H7 (cell line): Measurements from ENCODE around the gene QSOX2. TPM values are rescaled to one million over a fixed set of nuclear protein-coding genes. Genes with fewer than 3 reads are reported as not detected.
"Not testable (repeated sequence)": the region's sequence is repeated elsewhere in the genome, so short reads cannot be mapped to it uniquely, and the experiment has no call there.

ENCODE experiments used
- DNase-seq: peaks from one replicate; pipeline ENCODE4 v3.0.0; 2012
- H3K27me3 ChIP-seq: 2 replicates; pipeline ENCODE4 v1.6.0; 2011; ENCODE audit warnings: mild to moderate bottlenecking, low read length; ENCODE audit not compliant: control insufficient read depth, insufficient read depth
- H3K36me3 ChIP-seq: replicated peaks from 2 replicates; pipeline ENCODE4 v1.5.1; 2011; ENCODE audit warnings: low read length; ENCODE audit not compliant: control insufficient read depth, insufficient read depth
- H3K4me3 ChIP-seq: 2 replicates; pipeline ENCODE4 v1.5.1; 2011; ENCODE audit warnings: low read depth, mild to moderate bottlenecking, control low read depth, low read length, moderate library complexity; ENCODE audit not compliant: insufficient read depth
- total RNA-seq: library from RNA; depleted of rRNA; stranded (reverse); fragments of >200 nt; shearing (Covaris generic); gene quantifications from 2 replicates; pipeline ENCODE4 v1.2.3, GENCODE V29; 2014

Gene QSOX2
- total RNA-seq, 1 experiment from 2014 or later, result 22.6 TPM

DNA sequence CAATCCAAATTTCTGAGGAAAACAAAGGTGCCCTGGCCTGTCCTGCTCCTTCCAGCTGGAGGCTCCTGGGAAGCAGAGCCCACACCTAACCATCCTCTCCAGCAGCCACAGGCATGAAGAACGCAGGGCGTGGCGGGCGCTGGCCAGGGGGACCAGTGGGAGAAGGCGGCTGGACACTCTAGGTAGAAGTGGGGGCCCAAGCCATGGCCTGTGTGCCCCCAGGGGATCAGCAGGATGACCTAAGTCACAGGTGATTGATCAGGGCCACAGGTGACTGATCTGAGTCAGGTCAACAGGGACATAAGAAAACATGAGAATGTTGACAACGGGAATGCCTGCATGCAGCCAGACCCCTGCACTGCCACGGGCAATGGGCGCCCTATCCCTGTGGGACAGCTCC is 3.4 kb downstream of the QSOX2 start:
- Histone ChIP-seq H3K4me3 (no peak overlapping the region), H3K27me3 (peaks cover 3% of the 10 kb centered on the region), H3K36me3 (no peaks in the 10 kb centered on the region)
- no peak for DNase-seq

GRCh38 chr9:136241542-136241941 is 4.1 kb downstream of the QSOX2 start:
- no peaks in the 10 kb centered on the region for H3K36me3 ChIP-seq
- no peak overlapping the region for H3K4me3 ChIP-seq
- H3K27me3 ChIP-seq, result peaks cover under 1% of the 10 kb centered on the region
- no peak for DNase-seq

DNA sequence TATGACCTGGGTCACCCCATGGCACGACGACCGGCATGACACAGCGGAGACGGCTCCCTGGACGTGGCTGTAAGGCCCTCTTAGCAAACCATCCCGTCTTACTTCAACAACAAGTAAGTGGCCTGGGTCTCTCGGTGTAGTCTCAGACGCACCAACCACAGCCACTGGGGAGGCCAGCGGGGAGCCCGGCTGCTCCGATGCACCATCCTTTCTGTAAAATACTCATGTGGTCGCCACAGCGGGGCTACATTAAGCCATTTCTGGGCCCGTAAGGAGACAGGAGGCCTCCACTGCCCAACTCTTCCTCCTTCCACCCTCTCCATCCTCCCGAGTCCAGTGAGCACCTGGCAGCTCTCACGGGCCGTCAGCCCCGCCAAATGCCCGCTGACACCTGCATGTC is 4.7 kb downstream of the QSOX2 start:
- Histone ChIP-seq H3K36me3 (no peaks in the 10 kb centered on the region; the same call in 1 of the 2 replicates), H3K4me3 (no peak overlapping the region), H3K27me3 (no peaks in the 10 kb centered on the region)
- no peak for DNase-seq

DNA sequence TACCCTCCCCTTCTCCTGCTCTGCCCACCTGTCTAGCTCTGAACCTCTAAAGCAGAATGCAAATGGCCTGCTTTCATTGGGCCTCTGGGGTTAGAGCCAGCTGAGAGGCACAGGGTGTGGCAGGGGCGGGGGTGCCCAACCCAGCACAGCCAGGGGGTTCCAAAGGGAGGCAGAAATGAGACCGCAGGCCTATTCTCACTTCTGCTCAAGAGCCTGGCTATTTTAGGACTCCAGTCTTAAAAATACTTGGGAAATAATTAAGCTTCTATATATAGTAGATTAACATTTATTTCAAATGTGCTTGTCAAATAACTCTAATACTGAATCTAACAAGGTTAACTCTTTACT is 5.7 kb downstream of the QSOX2 start:
- DNase-seq, result no peak
- H3K4me3 ChIP-seq, result no peak overlapping the region
- no peaks in the 10 kb centered on the region for H3K27me3 ChIP-seq
- H3K36me3 ChIP-seq, result no peaks in the 10 kb centered on the region; the same call in 1 of the 2 replicates

DNA sequence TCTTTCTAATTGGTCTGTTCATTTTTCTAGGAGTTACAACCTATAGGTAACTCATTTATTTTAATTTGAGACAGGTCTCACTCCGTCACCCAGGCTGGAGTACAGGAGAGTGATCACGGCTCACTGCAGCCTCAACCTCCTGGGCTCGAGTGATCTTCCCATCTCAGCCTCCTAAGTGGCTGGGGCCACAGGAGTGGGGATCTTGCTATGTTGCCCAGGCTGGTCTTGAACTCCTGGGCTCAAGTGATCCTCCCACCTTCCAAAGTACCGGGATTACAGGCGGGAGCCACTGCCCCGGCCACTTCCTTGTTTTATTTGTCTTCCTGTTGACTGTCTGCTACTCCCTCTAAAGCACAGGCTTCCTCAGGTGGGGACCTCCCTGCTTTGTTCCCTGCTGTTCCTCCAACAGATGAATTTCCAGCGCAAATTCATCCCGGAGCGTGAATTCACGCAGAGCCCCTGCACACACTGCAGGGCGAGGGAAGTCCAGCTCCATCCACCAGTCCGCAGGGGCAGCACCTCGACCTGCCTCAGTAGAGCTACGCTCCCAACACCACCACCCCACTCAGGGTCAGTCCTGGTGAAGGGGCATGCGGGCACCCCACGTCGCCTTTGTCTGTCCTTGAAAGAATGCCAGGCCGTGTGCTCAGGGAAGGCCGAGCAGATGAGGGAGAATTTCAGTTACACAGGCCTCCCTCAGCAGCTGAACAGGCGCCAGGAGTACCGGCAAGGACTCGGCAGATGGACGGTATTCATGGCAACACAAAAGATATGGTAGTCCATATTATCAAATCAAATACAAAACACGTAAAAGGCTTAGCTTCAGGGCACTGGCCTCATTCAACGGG is 6.3 kb downstream of the QSOX2 start:
- Histone ChIP-seq H3K27me3 (no peaks in the 10 kb centered on the region), H3K36me3 (no peaks in the 10 kb centered on the region; the same call in 1 of the 2 replicates), H3K4me3 (no peak overlapping the region)
- DNase-seq, result no peak

- Histone ChIP-seq H3K4me3 (no peak overlapping the region), H3K27me3 (no peaks in the 10 kb centered on the region), H3K36me3 (no peaks in the 10 kb centered on the region; the same call in 1 of the 2 replicates)
- DNase-seq, result no peak
Measured at GRCh38 chr9:136238342-136238732, 7.3 kb downstream of the QSOX2 start.

GRCh38 chr9:136237486-136238341 is 7.9 kb downstream of the QSOX2 start:
- no peak for DNase-seq
- Histone ChIP-seq H3K27me3 (no peaks in the 10 kb centered on the region), H3K4me3 (no peak overlapping the region), H3K36me3 (no peaks in the 10 kb centered on the region; the same call in 1 of the 2 replicates)

DNA sequence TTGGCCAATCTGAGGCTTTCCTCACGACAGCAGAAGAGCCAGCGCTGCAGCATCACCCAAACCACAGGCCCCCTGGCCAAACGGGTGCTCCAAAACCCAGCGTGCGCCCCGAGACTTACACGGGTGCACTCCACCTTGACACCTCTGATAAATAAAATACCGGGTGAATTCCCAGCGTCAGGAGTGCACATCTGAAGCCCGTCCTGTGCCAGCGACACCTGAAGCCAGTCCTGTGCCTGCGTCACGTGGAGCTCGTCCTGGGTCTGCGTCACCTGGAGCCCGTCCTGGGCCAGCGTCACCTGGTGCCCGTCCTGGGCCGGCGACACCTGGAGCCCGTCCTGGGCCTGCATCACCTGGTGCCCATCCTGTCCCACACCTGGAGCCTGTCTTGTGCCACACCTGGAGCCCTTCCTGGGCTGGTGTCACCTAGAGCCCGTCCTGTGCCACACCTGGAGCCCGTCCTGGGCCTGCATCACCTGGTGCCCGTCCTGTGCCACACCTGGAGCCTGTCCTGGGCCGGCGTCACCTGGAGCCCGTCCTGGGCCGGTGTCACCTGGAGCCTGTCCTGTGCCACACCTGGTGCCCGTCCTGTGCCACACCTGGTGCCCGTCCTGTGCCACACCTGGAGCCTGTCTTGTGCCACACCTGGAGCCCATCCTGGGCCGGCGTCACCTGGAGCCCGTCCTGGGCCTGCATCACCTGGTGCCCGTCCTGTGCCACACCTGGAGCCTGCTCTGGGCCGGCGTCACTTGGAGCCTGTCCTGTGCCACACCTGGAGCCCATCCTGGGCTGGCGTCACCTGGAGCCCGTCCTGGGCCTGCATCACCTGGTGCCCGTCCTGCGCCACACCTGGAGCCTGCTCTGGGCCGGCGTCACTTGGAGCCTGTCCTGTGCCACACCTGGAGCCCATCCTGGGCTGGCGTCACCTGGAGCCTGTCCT is 8.9 kb downstream of the QSOX2 start:
- H3K4me3 ChIP-seq, DNase-seq, H3K27me3 ChIP-seq, H3K36me3 ChIP-seq: not testable (repeated sequence)

- no peak overlapping the region for H3K4me3 ChIP-seq
- H3K36me3 ChIP-seq, result peaks cover 1% of the 10 kb centered on the region; the same call in 1 of the 2 replicates
- no peaks in the 10 kb centered on the region for H3K27me3 ChIP-seq
- DNase-seq, result no peak
Measured at GRCh38 chr9:136235709-136236455, 9.7 kb downstream of the QSOX2 start.

DNA sequence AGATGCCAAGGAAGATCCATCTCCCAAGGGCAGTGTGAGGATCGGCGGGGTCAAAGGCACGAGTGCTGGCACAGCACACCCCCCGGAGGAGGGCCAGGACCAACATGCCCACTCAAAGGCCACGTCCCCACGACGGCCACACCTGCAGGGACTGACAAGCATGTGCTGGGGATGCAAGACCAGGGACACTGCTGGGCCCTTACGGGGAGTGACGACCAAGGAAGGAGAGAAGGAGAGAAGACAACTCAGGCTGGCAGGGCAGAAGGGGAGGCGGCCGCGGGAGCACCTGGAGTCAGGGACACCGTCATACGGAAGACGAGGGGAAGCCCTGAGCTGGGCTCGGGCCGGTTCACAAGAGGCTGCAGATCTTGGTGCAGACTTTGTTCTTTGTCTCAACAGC is 10.4 kb downstream of the QSOX2 start:
- Histone ChIP-seq H3K4me3 (no peak overlapping the region), H3K27me3 (no peaks in the 10 kb centered on the region), H3K36me3 (peaks cover 1% of the 10 kb centered on the region; the same call in 1 of the 2 replicates)
- no peak for DNase-seq

DNA sequence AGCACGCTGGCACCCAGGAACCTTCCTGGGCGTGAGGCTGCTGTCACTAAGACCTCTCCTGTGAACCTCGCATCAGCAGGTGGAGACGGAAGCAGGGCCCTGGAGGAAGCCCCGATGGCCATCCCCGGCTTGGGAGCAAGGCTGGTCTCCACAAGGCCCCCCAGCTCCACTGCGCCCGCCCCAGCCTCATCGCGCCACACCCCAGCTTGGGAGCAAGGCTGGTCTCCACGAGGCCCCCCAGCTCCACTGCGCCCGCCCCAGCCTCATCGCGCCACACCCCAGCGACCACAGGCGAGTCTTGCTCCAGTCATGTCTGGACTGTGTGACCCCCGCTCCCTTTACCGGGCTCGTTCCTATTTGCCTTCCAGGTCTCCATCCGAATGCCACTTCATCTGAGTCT is 11.0 kb downstream of the QSOX2 start:
- Histone ChIP-seq H3K36me3 (peaks cover 1% of the 10 kb centered on the region; the same call in 1 of the 2 replicates), H3K27me3 (no peaks in the 10 kb centered on the region), H3K4me3 (no peak overlapping the region)
- no peak for DNase-seq

- Histone ChIP-seq H3K4me3 (no peak overlapping the region), H3K27me3 (no peaks in the 10 kb centered on the region), H3K36me3 (peaks cover 1% of the 10 kb centered on the region; the same call in 1 of the 2 replicates)
- DNase-seq, result no peak
Measured at GRCh38 chr9:136233868-136234267, 11.7 kb downstream of the QSOX2 start.

GRCh38 chr9:136233411-136233810 is 12.2 kb downstream of the QSOX2 start:
- Histone ChIP-seq H3K4me3 (no peak overlapping the region), H3K36me3 (peaks cover 1% of the 10 kb centered on the region; the same call in 1 of the 2 replicates), H3K27me3 (no peaks in the 10 kb centered on the region)
- DNase-seq, result no peak
